ENCODE data around the gene SNCG. TPM values are rescaled to one million over a fixed set of nuclear protein-coding genes. Genes with fewer than 3 reads are reported as not detected.

Gene SNCG
- total and polyA plus RNA-seq, 2 experiments from 2014 or later: 4.0 to 17.0 TPM

- Mint-ChIP-seq H3K4me1 (peaks cover 49% of the 10 kb centered on the region), H3K36me3 (ENCODE audit: low read depth) (peaks cover 1% of the 10 kb centered on the region; the same call in 1 of the 3 replicates), H3K4me3 (no peak overlapping the region), H3K27me3 (ENCODE audit: insufficient read depth, low read depth, poor library complexity) (peaks cover 24% of the 10 kb centered on the region), H3K27ac (0 out of 2 replicates have a peak overlapping the region, but pooled peaks have one; percentile 48), H3K9me3 (peaks cover 3% of the 10 kb centered on the region; the same call in 2 of the 3 replicates)
- H3K4me3 ChIP-seq: no peak overlapping the region
- no peak for DNase-seq (ENCODE audit: low spot score)
- ATAC-seq: no peak
- H3F3A ChIP-seq (replicated peaks; ENCODE audit: low read depth): peaks cover 9% of the 10 kb centered on the region; the same call in 1 of the 2 replicates
- no peaks in the 10 kb centered on the region for H4K20me1 ChIP-seq (replicated peaks; ENCODE audit: insufficient read depth)
- TF ChIP-seq ETS1 (IDR thresholded peaks at IDR 0.05) (no peak), JUNB (IDR thresholded peaks at IDR 0.05; ENCODE audit: unreplicated experiment) (no peak), ZNF462 (CRISPR knock-in tag; IDR thresholded peaks at IDR 0.05) (no peak), EZH2phosphoT487 (IDR thresholded peaks at IDR 0.05; ENCODE audit: unreplicated experiment) (no peak), REST (IDR thresholded peaks at IDR 0.05; ENCODE audit: unreplicated experiment) (no peak), CTCF (conservative IDR thresholded peaks at IDR 0.05; ENCODE audit: low read depth in 2 of 2) (no peak), ZNF331 (CRISPR knock-in tag; IDR thresholded peaks at IDR 0.05; ENCODE audit: low read depth) (no peak)
- no peak overlapping the region for H3K27ac ChIP-seq (ENCODE audit: low read depth)
- H2AFZ ChIP-seq: peak overlapping the region; percentile 38; the same call in 1 of the 2 replicates
- no peaks in the 10 kb centered on the region for H3K9me2 ChIP-seq (ENCODE audit: insufficient read depth)
- H3K4me2 ChIP-seq: no peak overlapping the region
- H3K36me3 ChIP-seq (ENCODE audit: insufficient read depth): no peaks in the 10 kb centered on the region
- no peaks in the 10 kb centered on the region for H3K27me3 ChIP-seq (ENCODE audit: insufficient read depth)
- H3K79me2 ChIP-seq (replicated peaks; ENCODE audit: insufficient read depth): no peaks in the 10 kb centered on the region
- peaks cover 52% of the 10 kb centered on the region for H3K4me1 ChIP-seq (ENCODE audit: insufficient read depth)
These were observed 720 bp downstream of the SNCG start for GRCh38 chr10:86958901-86959736.
